Endothelial cell of hepatic sinusoid (primary cell): ENCODE measurements around the gene MDFI.

ENCODE experiments used
- in situ Hi-C: cut with HindIII; loops from 2 replicates; pipeline ENCODE4 v1.10.0; 2017; ENCODE audit warnings: low sequenced_read_pairs

Gene MDFI

DNA sequence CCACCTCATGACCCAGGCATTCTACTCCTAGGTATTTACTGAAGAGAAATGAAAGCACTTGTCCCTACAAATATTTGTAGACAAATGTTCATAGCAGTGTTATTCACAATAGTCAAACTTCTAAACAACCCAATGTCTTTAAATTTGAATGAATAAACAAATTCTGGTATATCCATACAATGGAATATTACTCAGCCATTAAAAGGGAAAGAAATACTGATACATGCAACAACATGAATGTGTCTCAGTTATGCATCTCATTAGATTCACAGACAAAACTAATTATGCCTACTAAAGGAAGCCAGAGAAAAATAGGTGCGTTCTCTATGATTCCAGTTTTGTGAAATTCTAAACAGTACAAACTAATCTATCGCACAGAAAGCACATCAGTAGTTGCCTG is 30.7 kb downstream of the MDFI start:
- in situ Hi-C loops: no loop called here

DNA sequence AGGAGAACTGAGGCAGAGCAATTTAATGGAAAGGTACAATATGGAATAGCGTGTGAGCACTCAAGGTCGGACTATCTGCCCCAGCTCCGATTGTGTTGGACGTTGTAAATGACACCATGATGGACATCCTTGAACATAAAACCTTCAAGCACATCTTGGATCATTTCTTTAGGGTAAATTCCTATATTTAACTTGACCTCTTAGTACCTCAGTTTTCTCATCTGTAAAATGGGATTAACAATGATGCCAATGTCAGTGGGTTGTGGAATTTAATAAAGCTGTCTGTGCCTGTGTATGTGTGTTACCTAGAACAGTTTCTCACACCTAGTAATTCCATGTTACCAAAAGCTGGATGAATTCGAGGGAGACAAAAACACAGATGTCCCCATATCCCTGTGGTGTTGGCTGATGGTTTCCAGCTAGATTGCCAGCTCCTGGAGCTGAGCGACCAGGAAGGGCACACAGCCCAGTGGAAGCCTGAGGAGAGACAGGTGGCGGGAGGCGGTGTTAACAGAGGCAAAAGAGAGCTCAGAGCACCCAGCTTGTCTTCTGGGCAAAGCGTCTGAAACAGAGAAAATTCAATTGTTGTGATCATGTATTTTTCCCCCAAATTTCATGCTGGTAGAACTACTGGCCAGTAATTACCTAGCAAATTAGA is 32.6 kb downstream of the MDFI start:
- in situ Hi-C loops: no loop called here

- in situ Hi-C loops: no loop called here
Measured at GRCh38 chr6:41671376-41671775, 33.1 kb downstream of the MDFI start.

GRCh38 chr6:41672016-41672415 is 33.7 kb downstream of the MDFI start:
- in situ Hi-C loops: no loop called here

- in situ Hi-C loops: no loop called here
Measured at GRCh38 chr6:41672816-41673703, 34.8 kb downstream of the MDFI start.

GRCh38 chr6:41673704-41674000 is 35.4 kb downstream of the MDFI start:
- in situ Hi-C loops: no loop called here

DNA sequence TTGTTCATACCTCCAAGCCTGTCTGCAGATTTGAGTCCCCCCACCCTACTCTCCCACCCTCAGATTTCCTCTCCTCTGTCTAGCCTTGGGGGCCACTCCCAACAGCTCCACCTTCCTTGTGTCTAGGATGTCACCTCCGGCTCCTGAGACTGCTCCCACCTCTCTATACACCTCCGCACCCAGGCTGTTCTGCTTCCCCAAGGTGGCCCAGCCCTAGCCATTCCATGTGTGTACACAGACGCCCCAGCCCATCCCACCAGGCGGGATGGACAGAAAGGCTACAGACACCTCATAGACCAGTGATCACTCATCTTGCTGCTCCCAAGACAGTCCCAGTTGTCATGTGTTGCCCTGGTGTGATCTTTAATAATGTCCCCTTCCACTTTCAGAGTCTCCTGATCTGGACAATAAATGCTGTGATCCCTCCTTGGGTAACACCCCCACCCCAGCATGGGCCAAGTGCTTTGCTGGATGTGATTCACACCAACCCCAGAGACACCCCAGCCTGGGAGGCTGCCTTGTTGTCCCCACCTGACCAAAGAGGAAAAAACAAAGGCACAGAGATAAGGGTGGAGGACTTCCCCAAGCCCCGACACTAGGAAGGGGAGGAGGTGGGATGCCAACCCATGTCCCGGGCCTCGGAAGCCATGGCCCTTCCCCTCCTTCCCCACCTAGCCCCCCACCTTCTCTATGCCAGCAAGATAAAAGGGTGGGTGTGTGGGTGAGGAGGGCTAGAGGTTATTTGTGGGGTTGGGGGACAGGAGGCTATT is 36.1 kb downstream of the MDFI start:
- in situ Hi-C loops: no loop called here

DNA sequence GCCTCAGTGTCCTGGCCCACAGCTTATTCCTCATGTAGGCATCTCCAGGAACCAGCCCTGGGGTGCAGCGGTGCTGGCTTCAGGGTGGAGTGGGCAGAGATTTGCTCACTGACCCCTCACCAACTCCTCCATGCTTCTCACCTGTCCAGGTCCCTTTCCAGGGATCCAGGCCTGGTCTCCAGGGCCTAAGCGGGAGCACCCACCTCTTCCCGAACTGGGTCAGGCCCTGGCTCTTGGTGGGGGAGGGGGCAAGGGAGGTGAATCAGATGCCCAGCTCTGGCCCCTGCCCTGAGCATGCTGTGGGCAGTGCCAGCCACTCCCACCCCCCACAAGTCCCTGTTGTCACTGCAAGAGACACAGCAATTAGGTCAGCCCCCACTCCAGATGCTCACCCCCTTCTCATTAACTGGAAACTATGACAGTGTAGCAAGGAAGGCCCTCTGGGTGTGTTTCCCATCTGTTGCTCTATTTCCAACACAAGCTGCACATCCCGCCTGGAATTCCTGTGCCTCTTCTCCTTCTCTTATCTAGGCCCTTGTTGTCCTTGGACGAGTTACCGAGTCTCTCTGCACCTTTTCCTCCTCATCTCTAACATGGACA is 37.0 kb downstream of the MDFI start:
- in situ Hi-C loops: no loop called here

GRCh38 chr6:41675992-41676391 is 37.7 kb downstream of the MDFI start:
- in situ Hi-C loops: no loop called here

GRCh38 chr6:41676431-41676830 is 38.2 kb downstream of the MDFI start:
- in situ Hi-C loops: no loop called here

GRCh38 chr6:41677124-41677921 is 39.1 kb downstream of the MDFI start:
- in situ Hi-C loops: no loop called here

DNA sequence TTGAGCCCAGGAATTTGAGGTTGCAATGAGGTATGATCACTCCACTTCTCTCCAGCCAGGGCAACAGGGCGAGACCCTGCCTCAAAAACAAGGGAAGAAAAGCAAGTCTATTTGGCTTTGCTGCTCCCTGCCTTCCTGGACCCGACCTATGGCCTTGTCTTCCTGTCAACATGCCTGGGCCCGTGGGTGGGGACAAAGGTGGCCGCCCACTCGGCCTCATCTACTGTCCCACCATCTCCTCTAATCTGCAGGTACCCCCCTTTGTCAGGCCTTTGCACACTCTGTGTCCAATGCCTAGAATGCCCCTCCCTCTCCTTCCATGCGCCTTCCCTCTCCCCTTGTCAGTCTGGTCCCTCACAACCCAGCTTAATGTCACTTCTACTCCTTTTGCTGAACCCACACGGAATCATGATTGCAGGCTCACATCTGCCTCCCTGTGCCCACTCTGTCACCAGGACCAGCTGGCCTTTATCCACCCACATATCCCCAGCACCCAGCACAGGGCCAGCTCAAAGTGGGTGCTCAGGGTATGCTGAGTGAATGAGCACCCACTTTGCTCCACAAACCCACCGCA is 40.3 kb downstream of the MDFI start:
- in situ Hi-C loops: no loop called here

- in situ Hi-C loops: no loop called here
Measured at GRCh38 chr6:41679696-41680095, 41.4 kb downstream of the MDFI start.

DNA sequence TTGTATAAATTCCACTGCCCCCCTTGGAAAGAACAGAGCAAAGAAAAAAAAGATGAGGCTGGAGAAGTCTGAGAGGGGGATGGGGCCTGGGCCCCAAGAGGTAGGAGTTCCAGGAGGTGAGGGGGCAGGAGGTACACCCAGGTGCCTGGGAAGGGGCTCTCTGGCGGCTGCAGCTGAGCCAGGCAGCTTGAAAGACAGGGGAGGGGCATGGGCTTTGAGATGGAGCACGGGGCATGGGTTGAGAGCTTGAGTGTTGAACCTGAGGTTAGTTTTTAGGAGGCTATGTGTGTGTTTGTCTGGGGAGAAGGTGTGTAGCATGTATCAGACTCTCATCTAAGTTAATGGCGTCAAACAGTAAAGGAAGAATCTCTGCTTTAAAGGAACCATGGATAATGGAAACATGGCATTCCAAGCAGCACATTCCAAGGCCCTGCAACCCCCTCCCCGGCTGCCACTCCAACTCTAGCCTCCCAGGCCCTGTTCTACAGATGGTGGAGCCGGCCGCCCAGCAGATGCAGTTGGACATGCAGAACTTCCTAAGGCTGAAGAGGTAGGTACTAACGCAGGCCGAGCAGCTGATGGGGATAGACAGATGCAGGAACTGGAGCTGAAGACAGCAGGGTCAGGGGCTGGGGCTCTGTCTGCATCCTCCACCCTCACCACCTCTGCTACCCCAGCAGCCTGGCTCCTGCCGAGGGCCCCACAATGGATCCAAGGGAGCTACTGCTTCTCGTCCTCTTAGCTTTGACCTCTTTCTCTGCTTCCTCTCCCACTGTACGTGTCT is 42.1 kb downstream of the MDFI start:
- in situ Hi-C loops: no loop called here

DNA sequence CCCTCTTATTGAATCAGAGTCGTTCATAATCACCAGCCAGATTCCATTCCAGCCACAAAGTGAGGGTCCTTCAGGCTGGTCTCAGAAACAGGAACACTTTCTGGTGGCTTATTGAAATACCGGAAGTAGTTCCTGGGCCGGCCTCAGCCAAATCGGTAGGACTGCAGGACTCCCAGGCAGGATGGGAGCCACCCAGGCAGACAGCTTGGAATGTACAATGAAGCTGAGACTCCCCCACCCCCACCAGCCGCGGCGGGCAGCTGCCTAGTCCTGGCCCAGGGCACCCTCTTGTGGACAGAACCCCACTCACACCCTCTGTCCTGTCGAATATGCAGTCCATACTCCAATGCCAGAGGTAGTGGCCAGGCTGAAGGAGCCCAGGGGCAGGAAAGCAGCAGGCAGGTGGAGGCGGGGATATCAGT is 43.8 kb downstream of the MDFI start:
- in situ Hi-C loops: no loop called here

GRCh38 chr6:41682497-41683272 is 44.4 kb downstream of the MDFI start:
- in situ Hi-C loops: no loop called here

DNA sequence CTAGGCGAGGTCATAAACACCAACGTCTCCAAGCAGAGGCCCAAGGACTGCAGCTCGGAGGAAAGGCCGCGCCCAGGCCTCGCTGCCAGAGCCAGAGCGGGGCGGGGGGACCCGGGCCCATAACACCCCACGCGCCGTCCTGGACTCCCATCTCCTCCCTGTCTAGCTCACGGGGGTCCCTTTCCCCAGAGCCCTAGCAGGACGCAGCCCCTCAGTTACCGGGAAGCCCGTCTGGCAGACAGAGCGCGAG is 44.9 kb downstream of the MDFI start:
- in situ Hi-C loops: no loop called here

DNA sequence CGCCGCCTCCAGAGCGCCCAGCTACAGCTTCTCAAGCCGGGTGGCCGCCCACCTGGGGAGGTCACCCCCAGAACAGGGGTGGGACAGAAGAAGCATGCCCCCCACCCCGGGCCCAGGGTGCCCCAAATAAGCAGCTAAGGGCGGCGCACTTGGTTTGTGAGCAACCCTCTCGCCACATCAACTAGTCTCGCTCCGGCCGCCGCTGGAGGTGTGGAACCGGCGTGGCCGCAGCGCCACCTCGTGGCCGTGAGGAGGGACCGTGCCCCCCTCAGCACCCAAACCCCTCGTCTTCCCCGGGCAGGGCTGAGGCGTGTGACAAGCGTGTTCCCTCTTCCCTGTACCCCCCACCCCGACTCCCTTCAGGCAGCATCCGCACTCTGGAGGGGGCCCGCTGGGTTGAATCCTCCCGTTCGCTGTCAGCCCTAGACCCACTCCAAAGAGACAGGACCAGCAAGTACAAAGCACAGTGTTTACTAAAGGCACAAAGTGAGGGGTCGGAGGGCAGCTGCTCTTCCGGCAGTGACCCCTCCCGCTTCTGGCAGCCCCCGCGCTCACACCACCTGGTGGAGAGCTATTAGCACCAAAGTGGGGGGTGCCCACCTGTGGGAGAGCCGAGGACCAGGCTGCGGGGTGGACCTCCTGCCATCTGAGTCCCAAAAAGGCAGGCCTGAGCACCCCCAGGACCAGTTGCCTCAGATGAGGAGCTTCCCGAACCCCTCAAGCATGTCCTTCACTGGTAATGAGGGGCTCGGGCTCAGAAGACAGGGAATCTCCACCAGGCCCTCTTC is 45.4 kb downstream of the MDFI start:
- in situ Hi-C loops: no loop called here
